BE2C (cell line): ENCODE results near the gene FGD4.

Source experiments
- DNase-seq: peaks from one replicate; pipeline ENCODE4 v3.0.0-alpha.2; 2020
- H3K27me3 ChIP-seq: fragments of 250-450 bp; sonication (Bioruptor Pico); 2 replicates; pipeline ENCODE4 v1.5.1; 2020; ENCODE audit warnings: mild to moderate bottlenecking
- H3K36me3 ChIP-seq: fragments of 250-450 bp; sonication (Bioruptor Pico); 2 replicates; pipeline ENCODE4 v1.5.1; 2020; ENCODE audit warnings: mild to moderate bottlenecking
- H3K4me1 ChIP-seq: fragments of 250-450 bp; sonication (Bioruptor Pico); 2 replicates; pipeline ENCODE4 v1.5.1; 2020
- H3K4me3 ChIP-seq: 2 replicates; pipeline ENCODE4 v1.5.1; 2011; ENCODE audit warnings: low read depth, low read length
- H3K9me3 ChIP-seq: fragments of 250-450 bp; sonication (Bioruptor Pico); 2 replicates; pipeline ENCODE4 v1.5.1; 2020
- CTCF ChIP-seq: IDR thresholded peaks from 2 replicates; pipeline ENCODE4 v1.5.1; 2012; ENCODE audit warnings: mild to moderate bottlenecking, low read depth, low read length

FGD4 gene

DNA sequence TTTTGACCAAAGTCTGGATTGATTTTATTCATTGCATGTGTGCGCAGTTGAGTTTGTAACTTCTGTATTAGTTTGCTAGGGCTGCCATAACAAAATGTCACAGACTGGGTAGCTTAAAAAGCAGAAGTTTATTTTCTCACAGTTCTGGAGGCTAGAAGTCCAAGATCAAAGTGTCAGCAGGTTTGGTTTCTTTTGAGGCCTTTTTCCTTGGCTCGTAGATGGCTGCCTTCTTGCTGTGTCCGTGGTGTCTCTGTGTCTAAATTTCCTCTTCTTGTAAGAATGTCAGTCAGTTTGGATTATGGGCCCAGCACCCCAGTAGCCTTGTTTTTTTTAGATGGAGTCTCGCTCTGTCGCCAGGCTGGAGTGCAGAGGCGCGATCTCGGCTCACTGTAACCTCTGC is 291.6 kb downstream of the FGD4 start:
- Histone ChIP-seq H3K27me3 (no peaks in the 10 kb centered on the region), H3K9me3 (no peaks in the 10 kb centered on the region), H3K4me1 (peaks cover 7% of the 10 kb centered on the region), H3K36me3 (peaks cover 13% of the 10 kb centered on the region), H3K4me3 (no peak overlapping the region)
- TF ChIP-seq CTCF, result no peak
- no peak for DNase-seq

DNA sequence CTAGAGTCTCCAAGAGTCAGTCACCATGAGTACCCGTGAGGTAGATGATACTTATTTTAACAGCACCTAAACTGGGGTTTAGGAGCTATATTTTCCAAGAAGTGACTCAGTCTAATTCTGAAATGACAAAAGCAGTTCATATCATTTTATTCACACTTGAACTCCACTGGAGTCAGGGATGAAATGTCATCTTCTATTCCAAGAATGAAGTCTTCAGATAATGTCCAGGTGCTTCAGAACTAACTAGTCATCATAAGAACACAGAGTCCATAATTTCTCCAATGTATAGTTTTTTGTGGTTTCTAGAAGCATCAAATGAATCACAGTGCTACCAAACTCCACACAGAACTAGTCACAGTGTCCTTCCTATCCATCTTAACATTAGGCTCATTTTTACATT is 293.0 kb downstream of the FGD4 start:
- H3K36me3 ChIP-seq, result peaks cover 7% of the 10 kb centered on the region

DNA sequence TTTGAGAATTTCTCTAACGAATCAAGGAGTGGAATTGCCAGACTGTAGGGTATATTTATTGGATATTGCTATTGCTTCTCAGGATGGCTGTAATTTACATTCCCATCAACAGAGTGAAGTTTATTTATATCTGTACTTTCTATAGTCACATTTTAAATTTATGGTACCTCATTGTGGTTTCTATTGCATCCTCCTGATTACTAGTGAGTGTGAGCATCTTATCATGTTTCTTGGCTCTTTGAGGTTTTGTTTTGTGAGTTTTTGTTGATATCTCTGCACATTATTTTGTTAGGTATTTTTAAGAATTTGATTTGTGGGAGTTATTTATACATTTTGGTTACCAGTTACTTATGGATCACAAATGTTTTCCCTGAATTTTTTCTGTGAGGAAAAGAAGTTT is 293.7 kb downstream of the FGD4 start:
- Histone ChIP-seq H3K36me3 (peaks cover 7% of the 10 kb centered on the region), H3K4me3 (no peak overlapping the region), H3K27me3 (no peaks in the 10 kb centered on the region), H3K4me1 (peaks cover 13% of the 10 kb centered on the region), H3K9me3 (no peaks in the 10 kb centered on the region)
- no peak for TF ChIP-seq CTCF
- no peak for DNase-seq

More for the DNA sequence above, 293.0 kb downstream of the FGD4 start:
- DNase-seq, result no peak
- Histone ChIP-seq H3K4me3 (no peak overlapping the region), H3K4me1 (peaks cover 12% of the 10 kb centered on the region), H3K27me3 (no peaks in the 10 kb centered on the region), H3K9me3 (no peaks in the 10 kb centered on the region)
- TF ChIP-seq CTCF, result no peak
